Testis (tissue), 3 donors: ENCODE measurements around the gene PALS2. TPM values are rescaled to one million over a fixed set of nuclear protein-coding genes. Genes with fewer than 3 reads are reported as not detected.

ENCODE experiments used
- DNase-seq: peaks from one replicate; pipeline ENCODE4 v3.0.0-alpha.2; 2019
- H3K27ac ChIP-seq, 2 donors: fragments of 200-600 bp; sonication (generic); one replicate each; pipeline ENCODE4 v1.5.1; 2019
- H3K27me3 ChIP-seq: fragments of 200-600 bp; sonication (generic); one replicate; pipeline ENCODE4 v1.5.1; 2019
- H3K36me3 ChIP-seq: fragments of 200-600 bp; sonication (generic); one replicate; pipeline ENCODE4 v1.5.1; 2017; ENCODE audit warnings: low read depth; ENCODE audit errors: missing control alignments
- H3K4me1 ChIP-seq: fragments of 200-600 bp; sonication (generic); one replicate; pipeline ENCODE4 v1.5.1; 2019
- H3K4me3 ChIP-seq, 2 donors: fragments of 200-600 bp; sonication (generic); one replicate each; pipeline ENCODE4 v1.5.1; 2017 to 2019
- H3K9me3 ChIP-seq: fragments of 200-600 bp; sonication (generic); one replicate; pipeline ENCODE4 v1.5.1; 2017
- POLR2A ChIP-seq: fragments of 450-650 bp; IDR thresholded peaks from one replicate; pipeline ENCODE4 v1.6.1; 2017; ENCODE audit warnings: antibody characterized with exemption, mild to moderate bottlenecking, moderate library complexity
- WGBS, 2 donors: methylation state at CpG; one replicate each; pipeline ENCODE4 v1.1.5; 2018; 5-methylcytosine and 5-hydroxymethylcytosine counted together
- intact Hi-C: fragments of 100-400 bp; cut with DNase I; formaldehyde crosslinking; loops from one replicate; pipeline ENCODE4 v1.15.1; 2023; ENCODE audit warnings: low total_unique reads
- polyA plus RNA-seq: library from polyadenylated mRNA; stranded (reverse); fragments of 350-450 nt; fragmentation: Illumina TruSeq; extraction: RNeasy Lipid Tissue Mini Kit (QIAGEN cat#74804); gene quantifications from one replicate; pipeline ENCODE4 v1.2.3, GENCODE V29; 2014; ENCODE audit warnings: low read depth, low replicate concordance; ENCODE audit not compliant: insufficient read depth
- total RNA-seq, 2 donors: library from RNA; depleted of rRNA; stranded (reverse); fragments of >200 nt; gene quantifications; one replicate each; pipeline ENCODE4 v1.2.3, GENCODE V29; 2016
- TF ChIP-seq, protein P1 (sequence below), 3 experiments: fragments of 450-650 bp in 2 of 3; fragments of 200-600 bp in 1 of 3; sonication (generic) in 1 of 3; IDR thresholded peaks; one replicate each; pipeline ENCODE4 v1.5.1; 2016 to 2019; ENCODE audit warnings: antibody characterized with exemption in 3 of 3, mild to moderate bottlenecking in 2 of 3, moderate library complexity in 1 of 3

Gene PALS2
- total and polyA plus RNA-seq, 3 donors from 2014 or later = 26.9 to 80.2 (median 30.8) TPM

DNA sequence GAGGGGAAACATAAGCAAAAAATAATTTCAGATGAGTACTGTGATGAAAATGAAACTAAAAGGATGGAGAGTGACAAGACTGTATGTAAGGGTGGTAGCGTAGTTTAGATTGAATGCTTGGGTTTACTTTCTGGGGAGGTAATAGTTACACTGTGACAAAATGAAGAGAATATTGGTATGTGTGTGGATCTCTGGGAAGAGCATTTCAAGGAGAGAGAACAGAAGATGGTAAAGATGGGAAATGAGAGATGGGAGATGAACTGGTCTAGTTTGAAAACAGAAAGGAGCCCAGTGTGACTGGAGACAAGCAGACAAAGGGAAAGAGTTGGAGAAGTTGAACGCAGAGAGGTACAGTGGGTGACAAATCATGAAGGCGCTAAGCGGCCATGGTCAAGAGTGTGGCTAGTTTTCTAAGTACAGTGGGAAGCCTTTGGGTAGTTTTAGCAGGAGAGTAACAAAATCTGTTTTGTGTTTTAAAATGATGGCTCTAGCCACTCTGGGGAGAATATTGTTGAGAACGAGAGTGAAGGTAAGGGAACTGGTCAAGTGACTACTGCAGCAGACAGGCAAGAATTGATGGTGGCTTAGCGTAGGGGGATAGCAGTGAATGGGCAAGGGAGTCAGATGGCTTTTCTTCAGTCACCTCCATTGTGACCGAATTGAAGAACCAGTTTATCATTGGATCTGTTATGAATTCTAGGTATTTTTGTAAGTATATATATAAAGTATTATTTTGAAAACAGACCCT lies 22.6 kb downstream of the PALS2 start:
- DNase-seq = no peak
- Histone ChIP-seq H3K27ac (no peak overlapping the region), H3K4me3 (no peak overlapping the region), H3K27me3 (no peaks in the 10 kb centered on the region), H3K4me1 (no peaks in the 10 kb centered on the region), H3K9me3 (no peaks in the 10 kb centered on the region), H3K36me3 (no peaks in the 10 kb centered on the region)
- 94% methylated on average over 7 of the region's 7 CpGs for WGBS, 2 donors
- intact Hi-C loops = no loop called here
- TF ChIP-seq POLR2A = no peak
- TF ChIP-seq, protein P1, sequence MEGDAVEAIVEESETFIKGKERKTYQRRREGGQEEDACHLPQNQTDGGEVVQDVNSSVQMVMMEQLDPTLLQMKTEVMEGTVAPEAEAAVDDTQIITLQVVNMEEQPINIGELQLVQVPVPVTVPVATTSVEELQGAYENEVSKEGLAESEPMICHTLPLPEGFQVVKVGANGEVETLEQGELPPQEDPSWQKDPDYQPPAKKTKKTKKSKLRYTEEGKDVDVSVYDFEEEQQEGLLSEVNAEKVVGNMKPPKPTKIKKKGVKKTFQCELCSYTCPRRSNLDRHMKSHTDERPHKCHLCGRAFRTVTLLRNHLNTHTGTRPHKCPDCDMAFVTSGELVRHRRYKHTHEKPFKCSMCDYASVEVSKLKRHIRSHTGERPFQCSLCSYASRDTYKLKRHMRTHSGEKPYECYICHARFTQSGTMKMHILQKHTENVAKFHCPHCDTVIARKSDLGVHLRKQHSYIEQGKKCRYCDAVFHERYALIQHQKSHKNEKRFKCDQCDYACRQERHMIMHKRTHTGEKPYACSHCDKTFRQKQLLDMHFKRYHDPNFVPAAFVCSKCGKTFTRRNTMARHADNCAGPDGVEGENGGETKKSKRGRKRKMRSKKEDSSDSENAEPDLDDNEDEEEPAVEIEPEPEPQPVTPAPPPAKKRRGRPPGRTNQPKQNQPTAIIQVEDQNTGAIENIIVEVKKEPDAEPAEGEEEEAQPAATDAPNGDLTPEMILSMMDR (IDR thresholded peaks at IDR 0.05) = no peak

DNA sequence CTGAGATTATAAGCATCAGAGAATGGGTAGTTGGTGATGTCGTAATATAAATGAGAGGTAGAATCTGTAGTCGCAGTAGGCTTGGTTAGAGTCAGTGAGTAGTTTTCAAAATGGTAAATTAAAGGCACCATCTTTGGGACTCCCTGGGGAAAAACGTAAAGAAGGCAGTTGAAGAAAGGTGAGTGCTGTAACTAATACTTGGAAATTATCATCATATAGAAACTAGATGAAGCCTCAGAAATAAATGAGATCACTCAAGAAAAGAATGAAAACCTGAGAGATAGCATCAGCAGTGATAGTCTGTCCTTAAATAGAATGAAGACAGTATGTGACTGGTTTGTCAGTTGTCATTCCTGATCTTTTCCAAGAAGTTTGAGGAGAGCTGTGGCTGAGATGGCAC lies 23.8 kb downstream of the PALS2 start:
- no peaks in the 10 kb centered on the region for H3K4me1 ChIP-seq
- H3K9me3 ChIP-seq = no peaks in the 10 kb centered on the region
- H3K4me3 ChIP-seq = no peak overlapping the region
- no peak overlapping the region for H3K27ac ChIP-seq
- WGBS, 2 donors = 84 to 97% methylated on average over 3 of the region's 3 CpGs
- no peaks in the 10 kb centered on the region for H3K36me3 ChIP-seq
- intact Hi-C loops = no loop called here
- no peak for DNase-seq
- H3K27me3 ChIP-seq = no peaks in the 10 kb centered on the region
- no peak for TF ChIP-seq POLR2A
- TF ChIP-seq, protein P1 (IDR thresholded peaks at IDR 0.05) = no peak

DNA sequence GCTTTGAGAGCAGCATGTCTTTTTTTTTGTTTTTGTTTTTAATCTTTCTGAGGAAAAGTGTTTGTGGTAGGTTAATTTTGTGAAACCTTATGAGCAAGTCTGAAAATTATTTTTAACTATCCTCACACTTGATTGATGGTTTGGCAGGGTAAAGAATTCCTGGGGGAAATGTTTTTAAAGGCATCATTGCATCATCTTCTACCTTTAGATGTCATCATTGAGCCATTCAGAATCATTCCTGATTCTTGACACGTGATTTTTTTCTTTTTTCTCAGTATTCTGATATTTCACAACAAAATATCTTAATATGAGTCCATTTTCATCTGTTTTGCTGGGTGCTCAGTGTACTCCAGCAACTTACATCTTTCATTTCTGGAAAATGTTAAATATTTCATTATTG lies 28.3 kb downstream of the PALS2 start:
- Histone ChIP-seq H3K4me3 (no peak overlapping the region), H3K27ac (no peak overlapping the region), H3K4me1 (no peaks in the 10 kb centered on the region), H3K27me3 (no peaks in the 10 kb centered on the region), H3K36me3 (no peaks in the 10 kb centered on the region), H3K9me3 (no peaks in the 10 kb centered on the region)
- 86 to 92% methylated on average over 1 of the region's 1 CpG for WGBS, 2 donors
- no peak for DNase-seq
- intact Hi-C loops = no loop called here
- no peak for TF ChIP-seq POLR2A
- TF ChIP-seq, protein P1 (IDR thresholded peaks at IDR 0.05) = no peak

DNA sequence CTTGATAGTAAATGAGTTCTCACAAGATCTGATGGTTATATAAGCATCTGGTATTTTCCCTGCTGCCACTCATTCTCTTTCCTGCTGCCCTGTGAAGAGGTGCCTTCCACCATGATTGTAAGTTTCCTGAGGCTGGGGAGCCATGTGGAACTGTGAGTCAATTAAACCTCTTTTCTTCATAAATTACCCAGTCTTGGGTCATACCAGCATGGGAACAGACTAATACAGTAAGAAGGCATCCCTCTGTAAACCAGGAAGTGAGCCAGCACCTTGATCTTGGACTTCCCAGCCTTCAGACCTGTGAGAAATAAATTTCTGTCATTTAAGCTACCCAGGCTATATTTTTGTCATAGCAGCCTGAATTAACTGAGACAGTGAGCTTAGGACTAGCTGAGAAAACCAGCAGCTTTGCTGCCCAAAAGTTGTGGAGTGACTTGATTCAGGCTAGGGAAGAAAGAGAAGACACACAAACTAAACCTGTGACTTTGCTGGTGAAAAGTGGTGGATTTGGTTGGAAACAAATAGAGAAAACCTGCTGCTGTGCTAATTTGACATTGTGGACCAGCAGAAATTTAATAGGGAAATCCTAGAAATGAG lies 29.7 kb downstream of the PALS2 start:
- TF ChIP-seq, protein P1 (IDR thresholded peaks at IDR 0.05) = no peak
- TF ChIP-seq POLR2A = no peak

DNA sequence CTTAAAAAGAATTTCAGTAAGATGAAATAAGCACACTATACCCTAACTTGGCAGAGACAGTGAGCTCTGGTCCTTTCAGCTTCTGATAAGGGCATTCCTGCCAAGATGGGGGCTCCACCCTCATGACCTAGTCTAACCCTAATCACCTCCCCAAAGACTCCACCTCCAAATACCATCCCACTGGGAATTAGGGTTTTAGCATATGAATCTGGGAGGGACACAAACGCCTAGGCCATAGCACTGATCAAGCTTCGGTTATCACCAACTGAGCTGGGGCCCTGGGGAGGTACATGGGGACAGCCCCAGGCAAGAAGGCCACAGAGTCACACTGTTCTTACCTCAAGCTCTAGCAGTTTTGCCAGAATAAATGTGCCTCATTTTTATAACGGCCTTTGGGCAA lies 31.4 kb downstream of the PALS2 start:
- intact Hi-C loops = no loop called here
- no peaks in the 10 kb centered on the region for H3K9me3 ChIP-seq
- WGBS, 2 donors = 72 to 85% methylated on average over 2 to 3 of the region's 3 CpGs
- TF ChIP-seq POLR2A = no peak
- TF ChIP-seq, protein P1 (IDR thresholded peaks at IDR 0.05) = no peak
- DNase-seq = no peak
- H3K27ac ChIP-seq = no peak overlapping the region
- no peak overlapping the region for H3K4me3 ChIP-seq
- H3K36me3 ChIP-seq = no peaks in the 10 kb centered on the region
- H3K4me1 ChIP-seq = peaks cover 6% of the 10 kb centered on the region
- H3K27me3 ChIP-seq = no peaks in the 10 kb centered on the region

More for the DNA sequence above, 29.7 kb downstream of the PALS2 start:
- intact Hi-C loops = no loop called here
- Histone ChIP-seq H3K9me3 (no peaks in the 10 kb centered on the region), H3K27me3 (no peaks in the 10 kb centered on the region), H3K36me3 (no peaks in the 10 kb centered on the region), H3K27ac (no peak overlapping the region), H3K4me1 (no peaks in the 10 kb centered on the region), H3K4me3 (no peak overlapping the region)
- DNase-seq = no peak
